Ureter (tissue), 1 donor: Measurements from ENCODE around the gene CRISPLD2. TPM values are rescaled to one million over a fixed set of nuclear protein-coding genes. Genes with fewer than 3 reads are reported as not detected.
"Not testable (repeated sequence)": the region's sequence is repeated elsewhere in the genome, so short reads cannot be mapped to it uniquely, and the experiment has no call there.

Source experiments
- DNase-seq: peaks from one replicate; pipeline ENCODE4 v3.0.0-alpha.2; 2020; ENCODE audit warnings: low spot score
- total RNA-seq: library from RNA; stranded (reverse); gene quantifications from one replicate; pipeline ENCODE4 v1.2.4, GENCODE V29; 2023
- donor health status: DM: yes; HTN: yes; CAD: no.

The CRISPLD2 gene
- total RNA-seq, 1 donor from 2014 or later = 192 TPM

- not testable (repeated sequence) for DNase-seq
Observed at GRCh38 chr16:84856811-84857210, 37.0 kb downstream of the CRISPLD2 start.

GRCh38 chr16:84859681-84860080, 39.9 kb downstream of the CRISPLD2 start:
- no peak for DNase-seq

GRCh38 chr16:84860383-84860782, 40.6 kb downstream of the CRISPLD2 start:
- DNase-seq = no peak

DNA sequence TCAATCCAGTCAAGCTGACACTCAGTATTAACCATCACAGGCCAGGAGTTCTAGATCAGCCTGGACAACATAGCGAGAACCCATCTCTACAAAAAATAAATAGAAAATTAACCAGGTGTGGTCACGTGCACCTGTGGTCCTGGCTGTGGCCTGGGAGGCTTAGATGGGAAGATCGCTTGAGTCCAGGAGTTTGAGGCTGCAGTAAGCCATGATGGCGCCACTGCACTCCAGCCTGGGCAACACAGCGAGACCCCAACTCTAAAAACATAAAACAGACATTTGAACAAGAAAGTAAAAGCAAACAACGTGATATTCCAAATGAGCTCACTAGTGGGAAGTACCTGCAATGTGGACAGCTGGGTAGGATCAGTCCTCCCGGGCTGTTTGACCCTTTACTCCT, 41.9 kb downstream of the CRISPLD2 start:
- no peak for DNase-seq

GRCh38 chr16:84862804-84863480, 43.2 kb downstream of the CRISPLD2 start:
- DNase-seq = no peak

DNA sequence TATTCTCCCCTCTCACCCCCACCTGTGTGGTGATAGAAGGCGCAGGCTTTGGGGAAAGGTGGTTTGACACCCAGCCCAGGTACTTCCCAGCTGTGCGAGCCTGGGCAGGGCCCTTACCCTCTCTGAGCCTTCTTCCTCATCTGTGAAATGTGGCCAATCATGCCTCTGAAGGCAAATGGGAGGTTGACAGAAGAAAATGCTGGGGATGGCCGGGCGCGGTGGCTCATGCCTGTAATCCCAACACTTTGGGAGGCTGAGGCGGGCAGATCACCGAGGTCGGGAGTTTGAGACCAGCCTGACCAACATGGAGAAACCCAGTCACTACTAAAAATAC, 43.7 kb downstream of the CRISPLD2 start:
- DNase-seq = no peak

DNA sequence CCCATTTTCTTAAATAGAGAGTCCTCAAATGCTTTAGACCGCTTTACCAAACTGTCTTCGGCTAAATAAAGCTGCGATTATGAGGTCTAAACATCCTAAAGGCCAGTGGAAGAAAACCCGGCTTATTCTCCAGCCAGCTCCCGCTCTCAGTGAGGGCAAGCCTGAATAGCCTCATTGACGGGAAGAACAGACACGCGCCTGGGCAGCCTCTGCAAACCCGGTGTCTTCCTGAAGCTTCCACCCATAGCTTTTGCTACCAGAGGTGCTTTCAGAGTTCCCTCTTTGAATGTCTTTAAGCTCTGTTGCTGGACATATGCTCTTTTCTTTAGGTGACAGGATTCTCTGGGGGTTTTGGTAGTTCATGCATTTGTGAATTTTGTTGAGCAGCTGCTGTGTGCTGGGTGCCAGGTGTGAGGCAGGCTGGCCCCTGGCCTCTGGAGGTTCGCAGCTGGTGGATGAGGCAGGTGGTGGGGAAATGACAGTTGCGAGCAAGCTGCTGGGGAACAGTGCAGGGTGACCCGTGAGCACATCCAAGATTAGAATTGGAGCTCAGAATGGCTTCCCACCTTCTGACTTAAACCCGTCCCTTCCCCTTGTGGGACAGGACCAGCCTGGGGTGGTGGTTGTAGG, 44.7 kb downstream of the CRISPLD2 start:
- no peak for DNase-seq

DNA sequence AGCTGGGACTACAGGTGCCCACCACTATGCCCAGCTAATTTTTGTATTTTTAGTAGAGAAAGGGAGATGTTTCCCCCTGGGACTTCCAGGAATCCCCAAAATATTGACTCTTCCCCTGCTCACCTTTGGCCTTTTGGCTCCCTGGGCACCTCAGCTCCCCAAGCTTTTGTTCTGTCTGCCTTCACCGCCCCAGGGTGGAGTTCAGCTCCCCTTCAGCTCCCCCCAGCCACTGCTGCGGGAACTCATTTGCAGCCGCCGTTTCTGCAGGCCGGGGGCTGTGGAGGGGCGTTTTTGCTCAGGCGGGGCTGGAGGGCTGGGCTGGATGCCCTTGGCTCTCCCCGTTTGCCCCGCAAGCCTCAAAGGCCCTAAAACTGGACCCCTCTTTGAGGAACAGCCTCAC, 47.9 kb downstream of the CRISPLD2 start:
- DNase-seq = no peak

DNA sequence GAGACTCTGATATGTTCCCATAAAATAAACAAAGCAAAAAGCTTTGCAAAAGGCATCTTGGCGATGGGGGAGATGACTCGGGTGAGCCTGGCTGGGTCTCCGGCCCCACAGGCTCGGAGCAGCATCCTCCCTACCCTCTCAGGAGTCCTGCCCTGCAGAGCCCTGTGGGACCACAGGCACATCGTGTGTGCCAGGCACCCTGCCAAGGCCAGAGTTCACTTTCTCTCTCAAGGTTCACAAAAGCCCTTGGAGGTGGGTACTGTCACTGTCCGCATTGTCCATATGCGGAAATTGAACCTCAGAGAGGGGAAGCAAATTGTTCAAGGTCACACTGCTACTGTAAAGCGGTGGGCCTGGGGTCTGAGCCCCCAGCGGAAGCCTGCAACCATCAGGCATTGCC, 48.5 kb downstream of the CRISPLD2 start:
- no peak for DNase-seq

DNA sequence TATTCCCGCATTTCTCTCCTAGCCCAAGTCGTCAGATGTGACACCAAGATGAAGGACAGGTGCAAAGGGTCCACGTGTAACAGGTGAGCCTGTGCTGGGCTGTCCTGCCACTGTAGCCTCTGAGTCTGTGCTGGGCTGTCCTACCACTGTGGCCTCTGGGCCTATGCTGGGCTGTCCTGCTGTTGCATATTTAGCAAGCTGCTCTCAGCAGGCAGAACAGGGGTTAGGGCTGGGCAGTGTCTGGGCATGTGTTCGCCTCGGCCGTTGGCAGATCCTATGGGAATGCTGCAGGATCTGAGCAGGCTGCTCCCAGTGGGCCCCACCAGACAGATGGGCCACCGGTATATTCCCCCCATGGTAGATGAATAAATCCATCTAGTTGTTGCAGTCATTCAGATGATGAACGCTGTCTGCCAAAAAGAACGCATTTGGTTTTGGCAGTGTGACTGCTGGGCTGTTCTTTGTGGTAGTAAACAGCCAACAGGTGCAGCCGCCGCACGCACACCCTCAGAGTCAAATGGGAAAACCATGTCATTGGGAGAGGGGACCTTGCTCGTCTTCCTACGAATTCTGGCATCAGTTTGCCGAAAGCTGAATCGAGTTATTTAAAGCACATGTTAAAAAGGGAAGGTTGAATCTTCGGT, 49.2 kb downstream of the CRISPLD2 start:
- no peak for DNase-seq

DNA sequence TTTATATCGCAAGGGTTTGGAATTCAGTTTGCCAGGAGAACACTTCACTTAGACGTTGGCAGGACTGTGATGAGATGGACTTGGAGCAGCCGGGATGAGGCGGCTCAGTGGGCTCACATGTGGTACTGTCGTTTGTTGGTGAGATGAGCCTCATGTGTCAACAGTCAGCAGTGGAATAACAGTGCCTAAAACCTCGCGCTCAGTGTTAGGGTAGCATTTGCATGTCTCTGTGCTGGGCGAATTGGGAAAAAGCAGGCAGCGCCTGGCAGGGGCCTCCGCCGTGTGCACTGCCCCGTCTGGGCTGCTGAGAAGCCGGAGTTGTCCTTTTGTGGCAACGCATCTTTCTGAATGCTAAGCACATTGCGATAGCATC, 49.7 kb downstream of the CRISPLD2 start:
- DNase-seq = no peak

DNA sequence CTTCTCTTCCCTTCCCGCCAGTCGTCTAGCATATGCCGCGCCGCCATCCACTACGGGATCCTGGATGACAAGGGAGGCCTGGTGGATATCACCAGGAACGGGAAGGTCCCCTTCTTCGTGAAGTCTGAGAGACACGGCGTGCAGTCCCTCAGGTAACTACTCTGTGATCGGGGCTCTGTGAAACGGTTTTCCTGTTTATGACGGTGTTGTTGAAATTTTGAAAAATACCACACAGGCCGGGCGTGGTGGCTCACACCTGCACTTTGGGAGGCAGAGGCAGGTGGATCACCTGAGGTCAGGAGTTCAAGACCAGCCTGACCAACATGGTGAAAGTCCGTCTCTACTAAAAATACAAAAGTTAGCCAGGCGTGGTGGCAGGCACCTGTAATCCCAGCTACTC, 53.2 kb downstream of the CRISPLD2 start:
- not testable (repeated sequence) for DNase-seq

- DNase-seq = no peak
Observed at GRCh38 chr16:84874004-84874435, 54.2 kb downstream of the CRISPLD2 start.

- DNase-seq = no peak
Observed at GRCh38 chr16:84874553-84874952, 54.8 kb downstream of the CRISPLD2 start.

DNA sequence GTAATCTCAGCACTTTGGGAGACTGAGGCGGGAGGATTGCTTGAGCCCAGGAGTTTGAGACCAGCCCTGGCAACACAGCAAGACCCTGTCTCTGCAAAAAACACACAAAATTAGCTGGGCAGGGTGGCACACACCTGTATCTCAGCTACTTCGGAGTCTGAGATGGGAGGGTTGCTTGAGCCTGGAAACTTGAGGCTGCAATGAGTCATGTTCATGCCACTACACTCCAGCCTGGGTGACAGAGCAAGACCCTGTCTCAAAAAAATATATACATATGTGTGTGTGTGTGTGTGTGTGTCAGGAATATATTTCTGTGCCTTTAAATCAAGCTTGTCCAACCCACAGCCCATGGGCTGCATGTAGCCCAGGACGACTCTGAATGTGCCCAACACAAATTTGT, 55.2 kb downstream of the CRISPLD2 start:
- no peak for DNase-seq

GRCh38 chr16:84875846-84876245, 56.1 kb downstream of the CRISPLD2 start:
- DNase-seq = no peak

GRCh38 chr16:84876873-84877606, 57.3 kb downstream of the CRISPLD2 start:
- no peak for DNase-seq

- no peak for DNase-seq
Observed at GRCh38 chr16:84878770-84879169, 59.0 kb downstream of the CRISPLD2 start.

GRCh38 chr16:84879569-84880487, 60.0 kb downstream of the CRISPLD2 start:
- DNase-seq = peak; percentile 55

DNA sequence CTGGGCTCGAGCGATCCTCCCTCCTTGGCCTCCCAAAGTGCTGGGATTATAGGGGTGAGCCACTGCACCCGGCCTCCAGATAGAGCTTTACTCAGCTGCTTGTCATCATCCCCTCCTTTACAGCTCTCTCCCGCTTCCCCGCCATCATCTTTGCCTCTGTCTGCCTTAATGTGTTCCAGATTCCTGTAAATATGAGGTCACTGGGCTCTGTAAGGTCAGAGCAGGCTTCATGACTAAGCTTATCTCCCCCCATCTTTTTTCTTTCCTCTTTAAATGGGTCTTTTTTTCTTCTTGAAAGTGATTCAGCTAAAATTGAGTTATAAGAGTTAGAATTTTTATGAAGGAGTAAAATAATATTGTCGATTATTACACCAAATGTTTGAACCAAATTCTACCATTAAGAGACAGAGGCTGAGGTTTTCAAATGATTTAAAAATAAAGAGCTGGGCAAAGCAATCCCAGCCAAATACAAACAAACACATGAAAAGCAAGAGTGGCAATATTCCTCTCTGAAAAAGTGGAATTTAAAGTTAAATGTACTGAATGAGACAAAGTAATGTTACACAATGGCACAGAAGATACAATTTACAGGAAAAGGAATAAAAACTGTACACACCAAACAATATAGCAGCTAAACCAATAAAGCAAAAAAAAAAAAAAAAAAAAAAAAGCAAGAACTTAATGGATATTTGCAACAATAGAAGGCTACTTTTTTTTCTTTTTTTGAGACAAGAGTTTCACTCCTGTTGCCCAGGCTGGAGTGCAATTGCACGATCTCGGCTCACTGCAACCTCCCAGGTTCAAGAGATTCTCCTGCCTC, 62.1 kb downstream of the CRISPLD2 start:
- DNase-seq = no peak

GRCh38 chr16:84883301-84883700, 63.5 kb downstream of the CRISPLD2 start:
- no peak for DNase-seq
